ENCODE data around the gene GOLGA8T.
"Not testable (repeated sequence)": the region's sequence is repeated elsewhere in the genome, so short reads cannot be mapped to it uniquely, and the experiment has no call there.

Gene GOLGA8T

GRCh38 chr15:30191639-30192038 lies 56.8 kb downstream of the GOLGA8T start:
- DNase-seq = not testable (repeated sequence)

DNA sequence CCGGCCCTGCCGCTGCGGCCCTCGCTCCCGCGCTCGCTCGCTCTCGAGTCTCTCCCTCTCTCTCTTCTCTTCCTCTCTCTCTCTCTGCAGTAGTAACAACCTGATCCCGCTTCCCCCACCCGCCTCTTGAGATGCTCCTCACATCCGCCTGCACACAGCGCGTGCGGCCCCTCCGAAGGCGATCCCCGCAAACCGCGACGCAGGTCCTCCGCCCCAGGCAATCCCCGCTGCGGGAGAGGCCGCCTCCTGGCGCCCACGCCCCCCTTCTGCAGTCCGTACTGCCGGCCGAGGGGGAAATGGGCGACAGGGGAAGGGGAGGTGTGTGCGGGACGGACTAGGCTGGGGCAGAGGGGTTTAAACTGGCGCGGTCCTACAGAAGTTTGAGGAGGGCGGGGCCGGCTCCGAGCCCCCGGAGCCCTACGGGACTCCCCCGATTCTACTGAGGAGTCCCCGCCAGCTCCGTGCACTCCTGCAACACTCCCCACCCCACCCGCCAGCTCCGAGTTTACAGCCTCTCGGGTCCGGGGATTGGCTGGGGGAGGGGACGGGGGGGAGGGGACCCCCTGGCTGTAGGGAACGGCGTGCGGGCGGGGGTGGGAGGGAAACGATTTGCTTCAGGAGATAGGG lies 57.4 kb downstream of the GOLGA8T start:
- not testable (repeated sequence) for DNase-seq

GRCh38 chr15:30192892-30193291 lies 58.0 kb downstream of the GOLGA8T start:
- DNase-seq = not testable (repeated sequence)

All from HCEC 1CT (cell line).